HG03095 (cell line): ENCODE measurements around the gene TMEM161A.
A peak's percentile ranks its signal among the peaks of the same experiment; 100 is the strongest.
"Not testable (repeated sequence)": the region's sequence is repeated elsewhere in the genome, so short reads cannot be mapped to it uniquely, and the experiment has no call there.

Source experiments
- ATAC-seq: cut with Tn5 transposase; IDR thresholded peaks from one replicate; pipeline ENCODE4 v1.9.1; 2021; ENCODE audit warnings: moderate library complexity; ENCODE audit not compliant: unreplicated experiment

TMEM161A gene

GRCh38 chr19:19138109-19138981 lies at the start of gene TMEM161A:
TSS of gene TMEM161A (minus strand) at chr19:19138478. CDS start at chr19:19138428, 50 bp downstream.
- ATAC-seq = peak; percentile 92

- no peak for ATAC-seq
Measured at GRCh38 chr19:19186742-19187141, 48.5 kb upstream of the TMEM161A start.

GRCh38 chr19:19185853-19186740 lies 47.8 kb upstream of the TMEM161A start:
- ATAC-seq = no peak

- no peak for ATAC-seq
Measured at GRCh38 chr19:19181488-19181998, 43.3 kb upstream of the TMEM161A start.

- ATAC-seq = no peak
Measured at GRCh38 chr19:19179548-19180441, 41.5 kb upstream of the TMEM161A start.

GRCh38 chr19:19176950-19177349 lies 38.7 kb upstream of the TMEM161A start:
- ATAC-seq = no peak

GRCh38 chr19:19173243-19173642 lies 35.0 kb upstream of the TMEM161A start:
- not testable (repeated sequence) for ATAC-seq

- ATAC-seq = no peak
Measured at GRCh38 chr19:19171821-19172532, 33.7 kb upstream of the TMEM161A start.

- ATAC-seq = no peak
Measured at GRCh38 chr19:19170873-19171672, 32.8 kb upstream of the TMEM161A start.

- ATAC-seq = peak; percentile 81
Measured at GRCh38 chr19:19170053-19170872, 32.0 kb upstream of the TMEM161A start, which contains the start of gene MEF2B. TSS of gene MEF2B (minus strand) at chr19:19170263. CDS start at chr19:19150735, 19,528 bp downstream.

GRCh38 chr19:19169236-19170052 lies 31.2 kb upstream of the TMEM161A start:
- no peak for ATAC-seq

- ATAC-seq = no peak
Measured at GRCh38 chr19:19167612-19168011, 29.3 kb upstream of the TMEM161A start.

- ATAC-seq = no peak
Measured at GRCh38 chr19:19165396-19165795, 27.1 kb upstream of the TMEM161A start.

GRCh38 chr19:19162495-19162894 lies 24.2 kb upstream of the TMEM161A start:
- ATAC-seq = no peak

GRCh38 chr19:19160461-19161035 lies 22.3 kb upstream of the TMEM161A start:
- no peak for ATAC-seq

GRCh38 chr19:19159534-19159933 lies 21.3 kb upstream of the TMEM161A start:
- no peak for ATAC-seq

- no peak for ATAC-seq
Measured at GRCh38 chr19:19157808-19158207, 19.5 kb upstream of the TMEM161A start.
